Right lobe of liver (tissue), 4 donors: ENCODE measurements around the gene THEMIS.

ENCODE experiments used
- CTCF ChIP-seq, 4 donors: fragments of 200-600 bp in 3 of 4; fragments of 450-650 bp in 1 of 4; IDR thresholded peaks; one replicate each; pipeline versions ENCODE4 v1.5.1 to v1.8.0; 2016 to 2022; ENCODE audit warnings: antibody characterized with exemption in 4 of 4, mild to moderate bottlenecking in 2 of 4
- POLR2A ChIP-seq: fragments of 450-650 bp; IDR thresholded peaks from one replicate; pipeline ENCODE4 v1.6.1; 2017; ENCODE audit warnings: antibody characterized with exemption, mild to moderate bottlenecking
- donor health status: DM: no; HTN: no; CAD: no.
- donor health status: DM: no; HTN: no; CAD: no.
- donor health status: DM: no; HTN: yes; CAD: no.

DNA sequence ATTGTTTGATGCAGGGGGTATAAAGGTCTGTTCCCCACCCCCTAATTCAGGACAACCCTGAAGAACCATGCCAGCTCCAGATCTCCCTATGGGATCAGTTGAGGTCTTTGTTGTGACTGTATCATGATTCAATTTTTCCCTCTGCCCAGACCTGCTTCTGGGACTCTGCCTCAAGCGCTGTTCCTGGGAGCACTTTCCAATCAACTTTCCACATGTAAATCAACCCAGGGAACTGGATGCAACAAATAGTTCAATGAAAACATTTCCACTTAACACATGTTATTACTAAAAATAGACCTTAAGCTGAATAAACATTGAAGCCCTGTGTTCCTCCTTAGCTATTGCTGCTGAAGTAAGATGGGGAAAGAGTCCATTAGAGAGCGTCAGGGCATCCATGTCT lies 184.4 kb downstream of the THEMIS start:
- TF ChIP-seq CTCF (IDR thresholded peaks at IDR 0.05) (no peak), POLR2A (no peak)
